Testis (tissue), 2 donors: Measurements from ENCODE around the gene PLA2G1B.

Experiments used
- POLR2A ChIP-seq: fragments of 450-650 bp; IDR thresholded peaks from one replicate; pipeline ENCODE4 v1.6.1; 2017; ENCODE audit warnings: antibody characterized with exemption, mild to moderate bottlenecking, moderate library complexity
- TF ChIP-seq, protein P1 (sequence below), 3 experiments: fragments of 450-650 bp in 2 of 3; fragments of 200-600 bp in 1 of 3; sonication (generic) in 1 of 3; IDR thresholded peaks; one replicate each; pipeline ENCODE4 v1.5.1; 2016 to 2019; ENCODE audit warnings: antibody characterized with exemption in 3 of 3, mild to moderate bottlenecking in 2 of 3, moderate library complexity in 1 of 3

- TF ChIP-seq, protein P1, sequence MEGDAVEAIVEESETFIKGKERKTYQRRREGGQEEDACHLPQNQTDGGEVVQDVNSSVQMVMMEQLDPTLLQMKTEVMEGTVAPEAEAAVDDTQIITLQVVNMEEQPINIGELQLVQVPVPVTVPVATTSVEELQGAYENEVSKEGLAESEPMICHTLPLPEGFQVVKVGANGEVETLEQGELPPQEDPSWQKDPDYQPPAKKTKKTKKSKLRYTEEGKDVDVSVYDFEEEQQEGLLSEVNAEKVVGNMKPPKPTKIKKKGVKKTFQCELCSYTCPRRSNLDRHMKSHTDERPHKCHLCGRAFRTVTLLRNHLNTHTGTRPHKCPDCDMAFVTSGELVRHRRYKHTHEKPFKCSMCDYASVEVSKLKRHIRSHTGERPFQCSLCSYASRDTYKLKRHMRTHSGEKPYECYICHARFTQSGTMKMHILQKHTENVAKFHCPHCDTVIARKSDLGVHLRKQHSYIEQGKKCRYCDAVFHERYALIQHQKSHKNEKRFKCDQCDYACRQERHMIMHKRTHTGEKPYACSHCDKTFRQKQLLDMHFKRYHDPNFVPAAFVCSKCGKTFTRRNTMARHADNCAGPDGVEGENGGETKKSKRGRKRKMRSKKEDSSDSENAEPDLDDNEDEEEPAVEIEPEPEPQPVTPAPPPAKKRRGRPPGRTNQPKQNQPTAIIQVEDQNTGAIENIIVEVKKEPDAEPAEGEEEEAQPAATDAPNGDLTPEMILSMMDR (IDR thresholded peaks at IDR 0.05) = no peak
- no peak for TF ChIP-seq POLR2A
Observed at GRCh38 chr12:120343039-120343537, 15.5 kb upstream of the PLA2G1B start.
